Smooth muscle cell (in vitro differentiated cells): Measurements from ENCODE around the gene PLEKHA5. TPM values are rescaled to one million over a fixed set of nuclear protein-coding genes. Genes with fewer than 3 reads are reported as not detected.

Experiments used
- DNase-seq: peaks from one replicate; lab custom pipeline; 2025; ENCODE audit not compliant: unreplicated experiment; lab: John Stamatoyannopoulos, UW
- H2AFZ ChIP-seq: fragments of 200-600 bp; sonication (generic); 2 replicates; pipeline ENCODE4 v1.6.0; 2016; ENCODE audit warnings: antibody characterized with exemption, low read depth, mild to moderate bottlenecking
- H3F3A ChIP-seq: fragments of 200-600 bp; sonication (generic); 2 replicates; pipeline ENCODE4 v1.6.0; 2017; ENCODE audit warnings: antibody characterized with exemption, low read depth
- H3K27ac ChIP-seq: fragments of 200-600 bp; sonication (generic); 2 replicates; pipeline ENCODE4 v1.5.1; 2016; ENCODE audit warnings: low read depth, mild to moderate bottlenecking
- H3K27me3 ChIP-seq: fragments of 200-600 bp; sonication (generic); 2 replicates; pipeline ENCODE4 v1.6.1; 2016; ENCODE audit warnings: low read depth, mild to moderate bottlenecking
- H3K36me3 ChIP-seq: fragments of 200-600 bp; sonication (generic); 2 replicates; pipeline ENCODE4 v1.5.1; 2016; ENCODE audit warnings: low read depth
- H3K4me1 ChIP-seq: fragments of 200-600 bp; sonication (generic); 2 replicates; pipeline ENCODE4 v1.5.1; 2016; ENCODE audit warnings: low read depth
- H3K4me2 ChIP-seq: fragments of 200-600 bp; sonication (generic); 2 replicates; pipeline ENCODE4 v1.6.0; 2016; ENCODE audit warnings: mild to moderate bottlenecking
- H3K4me3 ChIP-seq: fragments of 200-600 bp; sonication (generic); 2 replicates; pipeline ENCODE4 v1.5.1; 2016; ENCODE audit warnings: mild to moderate bottlenecking
- H3K79me2 ChIP-seq: fragments of 200-600 bp; sonication (generic); 2 replicates; pipeline ENCODE4 v1.6.0; 2016; ENCODE audit warnings: low read depth, mild to moderate bottlenecking
- H3K9ac ChIP-seq: fragments of 200-600 bp; sonication (generic); 2 replicates; pipeline ENCODE4 v1.6.0; 2016; ENCODE audit warnings: low read depth
- H3K9me3 ChIP-seq: fragments of 200-600 bp; sonication (generic); replicated peaks from 2 replicates; pipeline ENCODE4 v1.5.1; 2016; ENCODE audit warnings: low read depth
- H4K20me1 ChIP-seq: fragments of 200-600 bp; sonication (generic); 2 replicates; pipeline ENCODE4 v1.6.0; 2016; ENCODE audit warnings: low read depth
- CTCF ChIP-seq: fragments of 200-600 bp; sonication (generic); IDR thresholded peaks from 2 replicates; pipeline ENCODE4 v1.5.1; 2017; ENCODE audit warnings: borderline replicate concordance, mild to moderate bottlenecking, antibody characterized with exemption; ENCODE audit not compliant: insufficient read depth, poor library complexity, severe bottlenecking
- WGBS: methylation state at CpG from one replicate; pipeline ENCODE4 v1.1.7; 2016; ENCODE audit warnings: low lambda C conversion rate; 5-methylcytosine and 5-hydroxymethylcytosine counted together
- polyA plus RNA-seq: library from polyadenylated mRNA; unstranded; fragments of >200 nt; fragmentation: Nextera tagmentation; extraction: Ambion mirVana; gene quantifications from 2 replicates; pipeline ENCODE4 v1.2.1, GENCODE V29; 2016
- total RNA-seq: library from RNA; depleted of rRNA; stranded (reverse); fragments of >200 nt; gene quantifications from 2 replicates; pipeline ENCODE4 v1.2.3, GENCODE V29; 2014

PLEKHA5 gene
- total and polyA plus RNA-seq, 2 experiments from 2014 or later = 21.4 to 43.1 TPM

GRCh38 chr12:19093218-19093617 is 36.3 kb upstream of the PLEKHA5 start:
- Histone ChIP-seq H2AFZ (no peak overlapping the region), H3K27ac (no peak overlapping the region), H3K4me2 (no peak overlapping the region), H3K4me3 (no peak overlapping the region), H3K9me3 (no peaks in the 10 kb centered on the region), H3K4me1 (no peaks in the 10 kb centered on the region), H3F3A (no peaks in the 10 kb centered on the region), H3K9ac (no peak overlapping the region), H3K36me3 (no peaks in the 10 kb centered on the region), H4K20me1 (no peaks in the 10 kb centered on the region), H3K79me2 (no peaks in the 10 kb centered on the region), H3K27me3 (no peaks in the 10 kb centered on the region)
- TF ChIP-seq CTCF = no peak
- DNase-seq = no peak
- 65% methylated on average over 3 of the region's 3 CpGs for WGBS

GRCh38 chr12:19095331-19095730 is 34.2 kb upstream of the PLEKHA5 start:
- peak overlapping the region; percentile 14 for H3K4me3 ChIP-seq
- no peaks in the 10 kb centered on the region for H3K9me3 ChIP-seq
- no peak for DNase-seq
- TF ChIP-seq CTCF = no peak
- H3K79me2 ChIP-seq = no peaks in the 10 kb centered on the region
- no peak overlapping the region for H3K27ac ChIP-seq
- no peaks in the 10 kb centered on the region for H3K27me3 ChIP-seq
- 76% methylated on average over 3 of the region's 3 CpGs for WGBS
- no peaks in the 10 kb centered on the region for H3K4me1 ChIP-seq
- H3K36me3 ChIP-seq = no peaks in the 10 kb centered on the region
- no peaks in the 10 kb centered on the region for H4K20me1 ChIP-seq
- H3F3A ChIP-seq = no peaks in the 10 kb centered on the region
- H3K4me2 ChIP-seq = no peak overlapping the region
- H2AFZ ChIP-seq = no peak overlapping the region
- H3K9ac ChIP-seq = no peak overlapping the region

- no peaks in the 10 kb centered on the region for H3F3A ChIP-seq
- no peaks in the 10 kb centered on the region for H3K4me1 ChIP-seq
- no peaks in the 10 kb centered on the region for H3K27me3 ChIP-seq
- H3K4me3 ChIP-seq = peak overlapping the region; percentile 14
- TF ChIP-seq CTCF = no peak
- no peak overlapping the region for H3K4me2 ChIP-seq
- no peaks in the 10 kb centered on the region for H4K20me1 ChIP-seq
- H3K9me3 ChIP-seq = no peaks in the 10 kb centered on the region
- no peak overlapping the region for H2AFZ ChIP-seq
- H3K36me3 ChIP-seq = no peaks in the 10 kb centered on the region
- peak overlapping the region; percentile 41 for H3K27ac ChIP-seq
- 91% methylated on average over 8 of the region's 8 CpGs for WGBS
- no peak for DNase-seq
- H3K79me2 ChIP-seq = no peaks in the 10 kb centered on the region
- no peak overlapping the region for H3K9ac ChIP-seq
Observed at GRCh38 chr12:19095756-19096480, 33.6 kb upstream of the PLEKHA5 start.

- 92% methylated on average over 3 of the region's 3 CpGs for WGBS
- no peaks in the 10 kb centered on the region for H3F3A ChIP-seq
- no peak for TF ChIP-seq CTCF
- H3K36me3 ChIP-seq = no peaks in the 10 kb centered on the region
- no peak overlapping the region for H3K9ac ChIP-seq
- H3K4me3 ChIP-seq = no peak overlapping the region
- H3K79me2 ChIP-seq = no peaks in the 10 kb centered on the region
- no peaks in the 10 kb centered on the region for H3K27me3 ChIP-seq
- no peaks in the 10 kb centered on the region for H3K4me1 ChIP-seq
- H2AFZ ChIP-seq = no peak overlapping the region
- no peaks in the 10 kb centered on the region for H3K9me3 ChIP-seq
- H3K27ac ChIP-seq = no peak overlapping the region
- H3K4me2 ChIP-seq = no peak overlapping the region
- H4K20me1 ChIP-seq = no peaks in the 10 kb centered on the region
- no peak for DNase-seq
Observed at GRCh38 chr12:19105463-19105862, 24.1 kb upstream of the PLEKHA5 start.
